H9 (cell line): ENCODE data around the gene NAA25. TPM values are rescaled to one million over a fixed set of nuclear protein-coding genes. Genes with fewer than 3 reads are reported as not detected.

Experiments
- DNase-seq: peaks from one replicate; pipeline ENCODE4 v3.0.0-alpha.2; 2017
- H2AFZ ChIP-seq: one replicate; pipeline ENCODE4 v1.6.1; 2013; ENCODE audit warnings: mild to moderate bottlenecking, low read length, control low read depth, moderate library complexity
- H2AK5ac ChIP-seq: 2 replicates; pipeline ENCODE4 v1.6.1; 2013; ENCODE audit warnings: low read length, control low read depth, mixed read lengths; ENCODE audit not compliant: insufficient read length
- H2BK120ac ChIP-seq: one replicate; pipeline ENCODE4 v1.6.1; 2013; ENCODE audit warnings: low read depth, mild to moderate bottlenecking, low read length, control low read depth, inconsistent platforms; ENCODE audit not compliant: poor library complexity, severe bottlenecking
- H2BK12ac ChIP-seq: 2 replicates; pipeline ENCODE4 v1.6.1; 2013; ENCODE audit warnings: low read length, control low read depth, mixed read lengths, low read depth; ENCODE audit not compliant: insufficient read length
- H2BK15ac ChIP-seq: 2 replicates; pipeline ENCODE4 v1.6.1; 2013; ENCODE audit warnings: low read depth, low read length, control low read depth
- H2BK20ac ChIP-seq: one replicate; pipeline ENCODE4 v1.6.1; 2013; ENCODE audit warnings: low read depth, mild to moderate bottlenecking, low read length, control low read depth, inconsistent platforms; ENCODE audit not compliant: poor library complexity, severe bottlenecking
- H2BK5ac ChIP-seq: 2 replicates; pipeline ENCODE4 v1.6.1; 2013; ENCODE audit warnings: low read length, control low read depth, mixed read lengths; ENCODE audit not compliant: insufficient read length
- H3K14ac ChIP-seq: 2 replicates; pipeline ENCODE4 v1.6.1; 2013; ENCODE audit warnings: low read length, control low read depth; ENCODE audit not compliant: insufficient read depth
- H3K18ac ChIP-seq: 2 replicates; pipeline ENCODE4 v1.6.1; 2013; ENCODE audit warnings: low read depth, mild to moderate bottlenecking, mixed read lengths, low read length, control low read depth; ENCODE audit not compliant: insufficient read length
- H3K23ac ChIP-seq: 2 replicates; pipeline ENCODE4 v1.6.1; 2013; ENCODE audit warnings: low read length, control low read depth, mixed read lengths, low read depth; ENCODE audit not compliant: insufficient read length
- H3K23me2 ChIP-seq: 2 replicates; pipeline ENCODE4 v1.6.1; 2013; ENCODE audit warnings: low read depth, mild to moderate bottlenecking, mixed read lengths, low read length, control low read depth; ENCODE audit not compliant: insufficient read length, poor library complexity, severe bottlenecking
- H3K27ac ChIP-seq: 2 replicates; pipeline ENCODE4 v1.5.1; 2013; ENCODE audit warnings: low read length, control low read depth, mixed read lengths, low read depth; ENCODE audit not compliant: insufficient read length
- H3K27me3 ChIP-seq: 2 replicates; pipeline ENCODE4 v1.6.1; 2013; ENCODE audit warnings: low read length, control low read depth, inconsistent platforms; ENCODE audit not compliant: insufficient read depth
- H3K4ac ChIP-seq: 2 replicates; pipeline ENCODE4 v1.6.1; 2013; ENCODE audit warnings: low read depth, mild to moderate bottlenecking, control low read depth, inconsistent platforms, low read length, moderate library complexity
- H3K4me1 ChIP-seq: 2 replicates; pipeline ENCODE4 v1.6.1; 2013; ENCODE audit warnings: low read length, control low read depth, inconsistent platforms; ENCODE audit not compliant: insufficient read depth
- H3K4me2 ChIP-seq: 2 replicates; pipeline ENCODE4 v1.6.1; 2013; ENCODE audit warnings: low read length, control low read depth, mixed read lengths; ENCODE audit not compliant: insufficient read length, insufficient read depth
- H3K56ac ChIP-seq: 2 replicates; pipeline ENCODE4 v1.6.1; 2013; ENCODE audit warnings: low read depth, mild to moderate bottlenecking, mixed read lengths, low read length, control low read depth; ENCODE audit not compliant: insufficient read length
- H3K79me1 ChIP-seq: 2 replicates; pipeline ENCODE4 v1.6.1; 2013; ENCODE audit warnings: low read depth, mild to moderate bottlenecking, moderate library complexity, low read length, control low read depth, inconsistent platforms; ENCODE audit not compliant: insufficient read depth, poor library complexity, severe bottlenecking
- H3K79me2 ChIP-seq: 2 replicates; pipeline ENCODE4 v1.6.1; 2013; ENCODE audit warnings: low read length, control low read depth, inconsistent platforms; ENCODE audit not compliant: insufficient read depth
- H3K9ac ChIP-seq: 2 replicates; pipeline ENCODE4 v1.6.1; 2013; ENCODE audit warnings: low read length, control low read depth, mixed read lengths; ENCODE audit not compliant: insufficient read length; ENCODE audit errors: extremely low read depth
- H3K9me3 ChIP-seq: one replicate; pipeline ENCODE4 v1.6.1; 2013; ENCODE audit warnings: low read depth, low read length, inconsistent platforms; ENCODE audit not compliant: control insufficient read depth
- H3T11ph ChIP-seq: one replicate; pipeline ENCODE4 v1.6.1; 2013; ENCODE audit warnings: mild to moderate bottlenecking, low read length, control low read depth, inconsistent platforms
- H4K20me1 ChIP-seq: one replicate; pipeline ENCODE4 v1.6.1; 2013; ENCODE audit not compliant: control insufficient read depth, insufficient read length, insufficient read depth
- H4K5ac ChIP-seq: 2 replicates; pipeline ENCODE4 v1.6.1; 2013; ENCODE audit warnings: low read depth, mild to moderate bottlenecking, mixed read lengths, low read length, control low read depth; ENCODE audit not compliant: insufficient read length
- H4K8ac ChIP-seq: replicated peaks from 2 replicates; pipeline ENCODE4 v1.6.1; 2013; ENCODE audit warnings: low read length, control low read depth, mixed read lengths, low read depth; ENCODE audit not compliant: insufficient read length
- H4K91ac ChIP-seq: 2 replicates; pipeline ENCODE4 v1.6.1; 2013; ENCODE audit warnings: low read depth, mild to moderate bottlenecking, moderate library complexity, mixed read lengths, low read length, control low read depth; ENCODE audit not compliant: insufficient read length
- H3K27ac Mint-ChIP-seq, 3 experiments: 2 replicates in 2 of 3; 3 replicates in 1 of 3; pipeline ENCODE4 v1.8.0; 2020 to 2021; ENCODE audit warnings: mixed read lengths in 3 of 3, mild to moderate bottlenecking in 1 of 3, moderate library complexity in 1 of 3
- H3K27me3 Mint-ChIP-seq: 2 replicates; pipeline ENCODE4 v1.8.0; 2021; ENCODE audit warnings: low read depth, mild to moderate bottlenecking, moderate library complexity, mixed read lengths
- H3K36me3 Mint-ChIP-seq, 3 experiments: 2 replicates in 2 of 3; 3 replicates in 1 of 3; pipeline ENCODE4 v1.8.0; 2020 to 2021; ENCODE audit warnings: low read depth in 3 of 3, mixed read lengths in 3 of 3; ENCODE audit not compliant: insufficient read depth in 1 of 3
- H3K4me1 Mint-ChIP-seq, 2 experiments: 2 replicates each; pipeline ENCODE4 v1.8.0; 2020; ENCODE audit warnings: mixed read lengths in 2 of 2
- H3K4me3 Mint-ChIP-seq, 2 experiments: 2 replicates in 1 of 2; 3 replicates in 1 of 2; pipeline ENCODE4 v1.8.0; 2020 to 2021; ENCODE audit warnings: mild to moderate bottlenecking in 2 of 2, mixed read lengths in 2 of 2, moderate library complexity in 1 of 2
- H3K9me3 Mint-ChIP-seq, 2 experiments: 2 replicates in 1 of 2; 3 replicates in 1 of 2; pipeline ENCODE4 v1.8.0; 2020; ENCODE audit warnings: mild to moderate bottlenecking in 2 of 2, mixed read lengths in 2 of 2, moderate library complexity in 1 of 2
- CTCF ChIP-seq: fragments of 200-600 bp; sonication (generic); conservative IDR thresholded peaks from 3 replicates; pipeline ENCODE4 v1.8.0; 2021; ENCODE audit warnings: antibody characterized with exemption, mild to moderate bottlenecking
- WGBS: extraction: QIAGEN DNeasy Blood & Tissue Kit; methylation state at CpG from one replicate; pipeline ENCODE4 v1.1.7; 2013; ENCODE audit warnings: missing lambda C conversion rate, low lambda C conversion rate, mixed read lengths; ENCODE audit not compliant: insufficient read length; ENCODE audit errors: extremely low coverage; 5-methylcytosine and 5-hydroxymethylcytosine counted together
- total RNA-seq: library from RNA; stranded (reverse); gene quantifications from 2 replicates; pipeline ENCODE4 v1.2.1, GENCODE V29; 2021

The NAA25 gene
- total RNA-seq, 1 experiment from 2014 or later, result 57.1 TPM

- Mint-ChIP-seq H3K36me3 (no peaks in the 10 kb centered on the region), H3K27ac (no peak overlapping the region)
Measured at GRCh38 chr12:111998015-111998414, 110.6 kb downstream of the NAA25 start.

More at GRCh38 chr12:111998015-111998414, 110.6 kb downstream of the NAA25 start:
- Histone ChIP-seq H3K4me1 (no peaks in the 10 kb centered on the region), H3K4ac (no peak overlapping the region), H2BK5ac (no peak overlapping the region), H3K56ac (no peak overlapping the region), H4K91ac (no peak overlapping the region), H4K20me1 (no peaks in the 10 kb centered on the region), H3K23ac (no peak overlapping the region), H3K9me3 (no peaks in the 10 kb centered on the region), H2BK120ac (no peak overlapping the region), H2AFZ (no peak overlapping the region), H3K4me2 (no peak overlapping the region), H3K27me3 (no peaks in the 10 kb centered on the region), H4K8ac (no peak overlapping the region), H3K27ac (no peak overlapping the region), H3K23me2 (no peaks in the 10 kb centered on the region), H2BK15ac (no peak overlapping the region), H3T11ph (no peak overlapping the region), H3K79me2 (no peaks in the 10 kb centered on the region), H3K14ac (no peak overlapping the region), H2BK20ac (no peak overlapping the region), H3K79me1 (no peaks in the 10 kb centered on the region), H4K5ac (no peak overlapping the region), H2AK5ac (no peak overlapping the region), H3K18ac (no peak overlapping the region), H2BK12ac (no peak overlapping the region), H3K9ac (no peak overlapping the region)
- no peak for TF ChIP-seq CTCF
- Mint-ChIP-seq H3K4me1 (peaks cover 5 to 7% of the 10 kb centered on the region in 2 experiments; a peak in 2 of 4 replicates), H3K9me3 (no peaks in the 10 kb centered on the region), H3K4me3 (no peak overlapping the region), H3K27me3 (no peaks in the 10 kb centered on the region)
- DNase-seq, result no peak
- no CpG with 5 or more reads among the region's 4 CpGs for WGBS
